ENCODE data around the gene TUBGCP6. TPM values are rescaled to one million over a fixed set of nuclear protein-coding genes. Genes with fewer than 3 reads are reported as not detected.
A peak's percentile ranks its signal among the peaks of the same experiment; 100 is the strongest.
"Not testable (repeated sequence)": the region's sequence is repeated elsewhere in the genome, so short reads cannot be mapped to it uniquely, and the experiment has no call there.

Gene TUBGCP6
- total RNA-seq, 2 donors from 2014 or later: 56.3 to 117 TPM

- TF ChIP-seq POLR2AphosphoS5 (IDR thresholded peaks at IDR 0.05): no peak
- H3K9me3 ChIP-seq: no peaks in the 10 kb centered on the region
- H3K36me3 ChIP-seq: no peaks in the 10 kb centered on the region
- no peak overlapping the region for H3K27ac ChIP-seq
- no peaks in the 10 kb centered on the region for H3K4me1 ChIP-seq (replicated peaks)
- intact Hi-C loops (cut with DNase I): no loop called here
- H3K4me3 ChIP-seq: peak overlapping the region; percentile 46 to 55
- DNase-seq (ENCODE audit: low spot score): no peak
- WGBS: 60% methylated on average over 15 of the region's 15 CpGs
- no peaks in the 10 kb centered on the region for H3K27me3 ChIP-seq (replicated peaks; ENCODE audit: insufficient read depth)
Measured at GRCh38 chr22:50171319-50171964, 73.4 kb downstream of the TUBGCP6 start.

- intact Hi-C loops (cut with DNase I): no loop called here
- peak within 1 kb of the TSS; percentile 46 to 55 for H3K4me3 ChIP-seq
- H3K27ac ChIP-seq: no peak within 1 kb of the TSS
Measured at GRCh38 chr22:50170453-50171318, 74.1 kb downstream of the TUBGCP6 start, which contains the start of gene PANX2. TSS of gene PANX2 (plus strand) at chr22:50170731. CDS start at chr22:50170731, 0 bp downstream.

GRCh38 chr22:50169774-50170341 lies 75.0 kb downstream of the TUBGCP6 start:
- Histone ChIP-seq H3K36me3 (no peaks in the 10 kb centered on the region), H3K27me3 (replicated peaks; ENCODE audit: insufficient read depth) (no peaks in the 10 kb centered on the region), H3K9me3 (no peaks in the 10 kb centered on the region), H3K4me3 (peak overlapping the region; percentile 46 to 55), H3K27ac (no peak overlapping the region), H3K4me1 (replicated peaks) (no peaks in the 10 kb centered on the region)
- DNase-seq (ENCODE audit: low spot score): no peak
- intact Hi-C loops (cut with DNase I): no loop called here
- no peak for TF ChIP-seq CTCF (IDR thresholded peaks at IDR 0.05)
- no peak for TF ChIP-seq POLR2AphosphoS5 (IDR thresholded peaks at IDR 0.05)
- TF ChIP-seq POLR2A (IDR thresholded peaks at IDR 0.05): no peak
- 3% methylated on average over 27 of the region's 70 CpGs for WGBS

More at GRCh38 chr22:50170453-50171318, 74.1 kb downstream of the TUBGCP6 start, which contains the start of gene PANX2:
- DNase-seq (ENCODE audit: low spot score): no peak
- 32% methylated on average over 13 of the region's 105 CpGs for WGBS
- Histone ChIP-seq H3K27me3 (replicated peaks; ENCODE audit: insufficient read depth) (no peaks in the 10 kb centered on the region), H3K9me3 (no peaks in the 10 kb centered on the region), H3K36me3 (no peaks in the 10 kb centered on the region), H3K4me1 (replicated peaks) (no peaks in the 10 kb centered on the region)
- TF ChIP-seq POLR2AphosphoS5 (IDR thresholded peaks at IDR 0.05) (no peak), POLR2A (IDR thresholded peaks at IDR 0.05) (no peak), CTCF (IDR thresholded peaks at IDR 0.05) (no peak)

- WGBS: 14% methylated on average over 28 of the region's 36 CpGs
- no peaks in the 10 kb centered on the region for H3K9me3 ChIP-seq
- no peak overlapping the region for H3K27ac ChIP-seq
- TF ChIP-seq CTCF (IDR thresholded peaks at IDR 0.05) (no peak), POLR2AphosphoS5 (IDR thresholded peaks at IDR 0.05) (no peak), POLR2A (IDR thresholded peaks at IDR 0.05) (no peak)
- H3K36me3 ChIP-seq: no peaks in the 10 kb centered on the region
- intact Hi-C loops (cut with DNase I): no loop called here
- peak overlapping the region; percentile 46 to 55 for H3K4me3 ChIP-seq
- DNase-seq (ENCODE audit: low spot score): no peak
- H3K4me1 ChIP-seq (replicated peaks): no peaks in the 10 kb centered on the region
- no peaks in the 10 kb centered on the region for H3K27me3 ChIP-seq (replicated peaks; ENCODE audit: insufficient read depth)
Measured at GRCh38 chr22:50169181-50169759, 75.6 kb downstream of the TUBGCP6 start.

- H3K36me3 ChIP-seq; H3K4me3 ChIP-seq; H3K27ac ChIP-seq; intact Hi-C loops (cut with DNase I); H3K27me3 ChIP-seq (replicated peaks; ENCODE audit: insufficient read depth); DNase-seq (ENCODE audit: low spot score); H3K4me1 ChIP-seq (replicated peaks); H3K9me3 ChIP-seq: not testable (repeated sequence)
- WGBS: 80% methylated on average over 5 of the region's 5 CpGs
Measured at GRCh38 chr22:50168490-50169180, 76.2 kb downstream of the TUBGCP6 start.

All from prostate gland (tissue), 2 donors.